Measurements from ENCODE around the gene CTSG.
"Not testable (repeated sequence)": the region's sequence is repeated elsewhere in the genome, so short reads cannot be mapped to it uniquely, and the experiment has no call there.

The CTSG gene

DNA sequence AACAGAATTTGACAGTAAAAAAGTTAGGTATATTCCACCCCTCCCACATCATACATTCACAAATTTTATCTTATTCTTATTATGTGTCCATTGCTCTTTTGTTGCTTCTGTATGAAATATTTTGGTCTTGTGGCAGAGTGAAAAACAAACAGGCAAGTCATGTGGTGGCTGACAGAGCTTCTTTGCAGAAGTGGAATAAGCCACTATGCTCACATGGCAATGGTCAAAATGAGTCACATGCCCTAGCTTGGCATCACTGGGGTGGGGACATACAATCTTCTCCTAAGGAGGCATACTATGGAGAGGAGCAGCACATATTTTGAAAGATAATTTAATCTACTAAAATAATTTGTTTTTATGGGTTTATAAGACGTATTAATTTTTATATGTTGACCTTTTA lies 40.3 kb downstream of the CTSG start:
- no peak for DNase-seq

DNA sequence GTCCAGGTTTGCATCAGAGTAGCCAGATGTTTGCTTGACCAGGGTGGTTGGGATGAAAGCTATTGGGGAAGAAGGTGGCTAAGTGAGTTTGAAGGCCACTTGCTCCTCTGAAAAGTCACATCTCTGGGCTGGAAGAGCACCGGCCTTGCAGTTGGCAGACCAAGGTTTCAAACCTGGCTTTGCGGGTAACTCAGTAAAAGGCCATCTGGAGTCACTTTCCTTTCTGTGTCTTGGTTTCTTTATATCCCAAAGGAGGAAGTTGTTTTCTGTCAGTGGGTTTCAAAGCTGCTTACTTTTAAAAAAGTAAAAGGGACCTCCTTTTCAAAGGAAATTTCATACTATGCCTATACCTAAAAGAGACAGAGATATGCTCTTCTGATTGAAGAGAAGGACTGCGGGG lies 41.8 kb downstream of the CTSG start:
- no peak for DNase-seq

DNA sequence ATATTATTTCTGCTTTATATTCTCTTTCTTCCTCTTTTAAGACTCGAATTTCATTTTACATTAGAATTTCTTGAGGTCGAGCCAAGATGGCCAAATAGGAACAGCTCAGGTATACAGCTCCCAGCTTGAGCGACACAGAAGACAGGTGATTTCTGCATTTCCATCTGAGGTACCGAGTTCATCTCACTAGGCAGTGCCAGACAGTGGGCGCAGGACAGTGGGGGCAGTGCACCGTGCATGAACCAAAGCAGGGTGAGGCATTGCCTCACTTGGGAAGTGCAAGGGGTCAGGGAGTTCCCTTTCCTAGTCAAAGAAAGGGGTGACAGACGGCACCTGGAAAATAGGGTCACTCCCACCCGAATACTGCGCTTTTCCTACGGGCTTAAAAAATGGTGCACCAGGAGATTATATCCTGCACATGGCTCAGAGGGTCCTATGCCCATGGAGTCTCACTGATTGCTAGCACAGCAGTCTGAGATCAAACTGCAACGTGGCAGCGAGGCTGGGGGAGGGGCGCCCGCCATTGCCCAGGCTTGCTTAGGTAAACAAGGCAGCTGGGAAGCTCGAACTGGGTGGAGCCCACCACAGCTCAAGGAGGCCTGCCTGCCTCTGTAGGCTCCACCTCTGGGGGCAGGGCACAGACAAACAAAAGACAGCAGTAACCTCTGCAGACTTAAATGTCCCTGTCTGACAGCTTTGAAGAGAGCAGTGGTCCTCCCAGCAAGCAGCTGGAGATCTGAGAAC lies 50.0 kb downstream of the CTSG start:
- not testable (repeated sequence) for DNase-seq

Measured in stimulated activated CD4-positive, alpha-beta T cell treated with anti-CD3 and anti-CD28 coated beads, Interleukin-4, amount 100 ng/mL, for 4 hours (primary cell).